GM12873 (cell line): ENCODE measurements around the gene COL15A1.

Experiments
- CTCF ChIP-seq: IDR thresholded peaks from 2 replicates; pipeline ENCODE4 v1.5.1; 2012; ENCODE audit warnings: low read depth, mild to moderate bottlenecking, moderate library complexity, low read length, control low read depth; ENCODE audit not compliant: insufficient read depth; ENCODE audit errors: missing control alignments

COL15A1 gene

GRCh38 chr9:98960409-98960808, 16.7 kb downstream of the COL15A1 start:
- no peak for TF ChIP-seq CTCF

GRCh38 chr9:98961513-98962180, 17.9 kb downstream of the COL15A1 start:
- no peak for TF ChIP-seq CTCF

- TF ChIP-seq CTCF: no peak
Measured at GRCh38 chr9:98962181-98962560, 18.5 kb downstream of the COL15A1 start.

GRCh38 chr9:98962861-98963260, 19.2 kb downstream of the COL15A1 start:
- no peak for TF ChIP-seq CTCF

- TF ChIP-seq CTCF: no peak
Measured at GRCh38 chr9:98964201-98964600, 20.5 kb downstream of the COL15A1 start.

- TF ChIP-seq CTCF: no peak
Measured at GRCh38 chr9:98964911-98965336, 21.2 kb downstream of the COL15A1 start.

- no peak for TF ChIP-seq CTCF
Measured at GRCh38 chr9:98966676-98967075, 23.0 kb downstream of the COL15A1 start.

GRCh38 chr9:98967257-98967656, 23.6 kb downstream of the COL15A1 start:
- TF ChIP-seq CTCF: no peak
